DMS53 treated with DMSO at 0.1 percent for 48 hours (cell line): Measurements from ENCODE around the gene MYO7A.

ENCODE experiments used
- DNase-seq: peaks from one replicate; lab custom pipeline; 2025; ENCODE audit not compliant: unreplicated experiment; lab: John Stamatoyannopoulos, UW

The MYO7A gene

DNA sequence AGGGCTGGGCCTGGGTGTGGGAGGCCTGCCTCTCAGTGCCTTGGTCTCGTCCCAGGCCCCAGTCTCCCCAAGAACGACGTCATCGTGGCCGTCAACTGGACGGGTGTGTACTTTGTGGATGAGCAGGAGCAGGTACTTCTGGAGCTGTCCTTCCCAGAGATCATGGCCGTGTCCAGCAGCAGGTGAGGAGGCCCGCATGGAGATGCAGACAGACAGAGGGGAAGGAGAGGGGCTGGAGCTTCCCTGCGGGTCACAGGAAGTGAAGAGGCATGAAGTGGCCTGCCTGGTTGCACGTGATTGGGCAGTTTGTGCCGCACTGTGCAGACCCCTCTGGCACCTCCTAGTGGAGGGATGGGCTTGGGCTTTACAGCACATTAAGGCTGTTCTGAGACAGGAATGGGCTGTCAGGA is 70.4 kb downstream of the MYO7A start:
- DNase-seq: no peak

DNA sequence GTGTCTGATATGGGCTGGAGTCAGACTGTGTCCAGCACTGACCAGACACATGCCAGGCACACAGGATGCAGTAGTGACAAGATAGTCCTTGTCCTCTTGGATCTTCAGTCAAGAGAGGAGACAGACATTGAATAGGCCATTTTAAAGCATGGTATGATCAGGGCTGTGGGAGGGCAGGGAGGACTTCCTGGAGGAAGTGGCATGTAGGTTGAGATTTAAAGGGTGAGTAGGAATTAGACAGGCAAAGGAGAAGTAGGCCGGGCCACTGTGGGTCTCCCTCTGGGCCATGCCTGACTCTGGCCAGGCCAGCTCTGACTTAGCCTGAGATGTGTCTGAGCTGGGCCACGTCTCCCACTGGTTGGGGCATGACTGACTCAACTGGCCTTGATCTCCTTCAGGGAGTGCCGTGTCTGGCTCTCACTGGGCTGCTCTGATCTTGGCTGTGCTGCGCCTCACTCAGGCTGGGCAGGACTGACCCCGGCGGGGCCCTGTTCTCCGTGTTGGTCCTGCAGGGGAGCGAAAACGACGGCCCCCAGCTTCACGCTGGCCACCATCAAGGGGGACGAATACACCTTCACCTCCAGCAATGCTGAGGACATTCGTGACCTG is 71.2 kb downstream of the MYO7A start:
- DNase-seq: no peak

DNA sequence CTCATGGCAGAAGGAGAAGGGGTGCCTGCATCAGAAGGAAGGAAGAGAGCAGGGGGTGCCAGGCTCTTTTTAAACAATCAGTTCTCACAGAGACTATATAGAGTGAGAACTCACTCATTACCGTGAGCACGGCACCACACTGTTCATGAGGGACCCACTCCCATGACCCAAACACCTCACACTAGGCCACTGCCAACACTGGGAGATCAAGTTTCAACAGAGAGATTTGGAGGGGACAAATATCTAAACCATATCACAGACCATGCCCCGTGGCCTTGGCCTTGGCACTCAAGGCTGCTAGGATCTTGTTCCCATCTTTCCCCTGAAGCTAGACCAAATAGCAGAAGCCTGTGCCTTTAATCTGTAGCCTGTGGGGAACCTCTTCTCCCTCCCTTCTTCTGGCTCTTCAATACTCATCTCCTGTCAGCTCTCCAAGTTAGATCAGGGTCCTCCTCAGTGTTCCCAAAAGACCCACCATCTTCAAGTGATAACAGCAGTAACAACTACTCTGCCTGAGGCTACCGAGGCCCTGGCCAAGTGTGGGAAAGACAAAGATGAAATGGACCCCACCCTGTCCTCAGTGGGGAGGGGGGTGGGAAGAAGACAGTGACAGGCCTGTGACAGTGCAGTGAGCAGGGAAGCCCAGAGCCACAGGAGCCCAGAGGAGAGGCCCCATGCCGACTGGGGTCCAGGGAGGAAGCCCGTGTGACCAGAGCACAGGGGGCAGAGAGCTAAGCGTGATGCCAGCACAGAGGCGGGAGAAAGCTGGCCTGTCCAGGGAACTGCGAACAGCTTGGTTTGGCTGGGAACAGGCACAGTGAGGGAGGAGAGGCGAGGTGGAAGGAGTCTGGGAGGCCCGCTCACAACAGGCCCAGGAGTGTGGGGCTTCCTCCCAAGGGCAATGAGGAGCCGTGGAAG is 72.6 kb downstream of the MYO7A start:
- no peak for DNase-seq

DNA sequence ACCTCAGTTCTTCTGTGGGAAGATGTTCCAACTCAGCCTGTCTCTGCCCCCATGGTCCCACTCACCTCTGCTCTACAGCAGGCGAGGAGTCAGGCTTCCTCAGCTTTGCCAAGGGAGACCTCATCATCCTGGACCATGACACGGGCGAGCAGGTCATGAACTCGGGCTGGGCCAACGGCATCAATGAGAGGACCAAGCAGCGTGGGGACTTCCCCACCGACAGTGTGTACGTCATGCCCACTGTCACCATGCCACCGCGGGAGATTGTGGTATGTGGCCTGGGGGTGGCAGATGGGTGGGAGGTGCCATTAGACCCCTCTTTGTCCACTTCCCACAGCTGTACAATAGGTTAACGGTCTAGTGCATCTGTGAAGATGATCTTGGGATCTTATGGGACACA is 73.3 kb downstream of the MYO7A start:
- no peak for DNase-seq

DNA sequence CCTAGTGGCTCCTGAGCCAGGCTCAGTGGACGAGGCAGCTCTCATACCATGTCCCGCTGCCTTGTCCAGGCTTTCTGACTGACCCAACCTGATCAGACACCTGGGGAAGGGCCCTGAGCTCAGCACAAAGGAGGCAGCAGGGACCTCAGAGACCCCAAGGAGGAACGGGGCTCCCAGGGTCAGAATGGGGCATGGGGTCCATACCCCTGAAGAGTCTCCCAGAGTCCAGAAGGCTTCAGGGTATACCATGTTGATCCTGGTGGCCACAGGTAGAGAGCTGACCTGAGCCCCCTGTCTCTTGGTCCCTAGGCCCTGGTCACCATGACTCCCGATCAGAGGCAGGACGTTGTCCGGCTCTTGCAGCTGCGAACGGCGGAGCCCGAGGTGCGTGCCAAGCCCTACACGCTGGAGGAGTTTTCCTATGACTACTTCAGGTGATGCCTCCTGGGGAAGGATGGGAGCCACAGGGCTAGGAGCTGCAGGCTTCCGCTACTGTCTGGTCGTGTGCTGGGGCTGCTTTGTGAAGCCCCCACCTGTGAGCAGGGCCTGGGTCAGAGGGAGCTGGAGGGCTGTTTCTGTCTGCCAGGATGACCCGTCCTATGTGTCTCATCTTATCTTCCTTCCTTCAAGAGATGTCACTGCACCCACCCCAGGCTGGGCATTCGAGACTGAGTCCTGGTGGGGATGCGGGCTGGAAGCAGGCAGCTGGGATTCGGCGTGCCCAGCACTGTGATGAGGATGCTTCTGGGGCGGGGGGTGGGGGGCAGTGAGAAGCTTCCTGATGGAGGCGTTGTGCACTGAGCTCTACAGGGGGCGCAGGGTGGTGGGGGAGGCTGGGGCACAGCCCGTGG is 74.2 kb downstream of the MYO7A start:
- DNase-seq: no peak

DNA sequence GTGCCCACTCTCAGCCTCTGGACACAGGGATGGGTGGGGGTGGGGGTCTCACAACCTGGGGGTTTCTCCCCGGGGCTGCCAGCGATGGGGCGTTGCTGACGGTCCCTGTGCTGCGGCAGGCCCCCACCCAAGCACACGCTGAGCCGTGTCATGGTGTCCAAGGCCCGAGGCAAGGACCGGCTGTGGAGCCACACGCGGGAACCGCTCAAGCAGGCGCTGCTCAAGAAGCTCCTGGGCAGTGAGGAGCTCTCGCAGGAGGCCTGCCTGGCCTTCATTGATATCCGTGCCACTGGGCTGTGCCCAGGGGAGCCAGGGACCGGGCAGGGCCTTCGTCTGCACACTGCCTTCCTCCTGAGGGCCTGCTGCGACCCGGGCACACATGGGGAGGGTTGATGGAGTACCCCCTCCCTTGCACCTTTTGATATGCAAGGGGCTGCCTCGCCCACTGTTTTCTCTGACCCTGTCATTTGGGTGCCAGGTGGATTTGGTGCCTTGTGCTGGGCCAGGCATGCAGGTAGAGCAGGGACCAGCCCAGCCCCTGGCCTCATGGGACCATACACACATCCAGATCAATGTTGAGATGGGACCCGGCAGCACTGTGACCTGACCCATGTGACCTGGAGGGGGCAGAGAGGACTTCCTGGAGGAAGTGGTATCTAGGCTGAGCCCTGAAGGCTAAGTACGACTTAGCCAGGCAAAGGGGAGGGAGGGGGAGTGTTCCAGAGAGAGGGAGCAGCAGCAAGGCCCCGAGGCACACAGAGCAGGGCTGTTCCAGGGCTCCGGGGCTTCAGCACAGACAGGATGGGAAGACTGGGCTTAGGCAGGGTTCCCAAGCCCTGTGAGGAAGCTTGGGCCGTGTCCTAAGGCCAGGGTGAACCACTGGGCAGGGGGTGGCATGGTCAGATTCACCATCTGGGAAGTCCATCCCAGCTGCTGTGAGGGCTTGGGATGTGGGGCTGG is 75.2 kb downstream of the MYO7A start:
- DNase-seq: no peak

DNA sequence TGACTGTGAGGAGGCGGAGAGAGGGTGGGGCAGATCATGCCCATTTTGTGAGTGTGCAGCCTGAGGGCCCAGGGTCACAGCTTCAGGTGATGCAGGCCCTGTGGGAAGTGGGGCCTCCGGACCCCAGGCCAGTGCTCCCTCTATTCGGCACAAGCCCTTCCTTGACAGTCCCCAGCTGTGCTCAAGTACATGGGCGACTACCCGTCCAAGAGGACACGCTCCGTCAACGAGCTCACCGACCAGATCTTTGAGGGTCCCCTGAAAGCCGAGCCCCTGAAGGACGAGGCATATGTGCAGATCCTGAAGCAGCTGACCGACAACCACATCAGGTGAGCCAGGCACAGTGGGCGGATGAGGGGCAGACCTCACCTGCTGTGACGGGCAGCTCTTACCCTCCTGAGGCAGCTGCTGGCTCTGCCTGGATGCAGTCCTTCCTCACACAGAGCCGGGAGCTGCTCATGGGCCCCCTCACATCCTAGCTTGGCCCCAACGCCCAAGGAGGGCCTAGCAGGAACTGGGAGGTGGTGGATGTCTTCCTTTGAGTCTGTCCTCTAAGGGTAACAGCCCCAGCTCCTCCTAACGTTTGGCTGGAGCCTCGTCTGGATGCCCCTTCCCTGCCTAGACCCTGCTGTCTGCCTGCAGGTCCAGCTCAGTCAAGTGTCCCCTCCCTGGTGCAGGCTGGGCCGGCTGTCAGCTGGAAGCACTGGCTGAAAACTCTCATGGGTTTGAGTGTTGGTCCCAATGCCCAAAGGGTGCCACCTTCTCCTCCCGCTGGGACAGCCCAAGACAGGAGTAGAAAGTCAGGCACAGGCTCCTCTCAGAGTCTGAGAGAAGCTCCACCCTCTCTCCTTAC is 76.1 kb downstream of the MYO7A start:
- no peak for DNase-seq

DNA sequence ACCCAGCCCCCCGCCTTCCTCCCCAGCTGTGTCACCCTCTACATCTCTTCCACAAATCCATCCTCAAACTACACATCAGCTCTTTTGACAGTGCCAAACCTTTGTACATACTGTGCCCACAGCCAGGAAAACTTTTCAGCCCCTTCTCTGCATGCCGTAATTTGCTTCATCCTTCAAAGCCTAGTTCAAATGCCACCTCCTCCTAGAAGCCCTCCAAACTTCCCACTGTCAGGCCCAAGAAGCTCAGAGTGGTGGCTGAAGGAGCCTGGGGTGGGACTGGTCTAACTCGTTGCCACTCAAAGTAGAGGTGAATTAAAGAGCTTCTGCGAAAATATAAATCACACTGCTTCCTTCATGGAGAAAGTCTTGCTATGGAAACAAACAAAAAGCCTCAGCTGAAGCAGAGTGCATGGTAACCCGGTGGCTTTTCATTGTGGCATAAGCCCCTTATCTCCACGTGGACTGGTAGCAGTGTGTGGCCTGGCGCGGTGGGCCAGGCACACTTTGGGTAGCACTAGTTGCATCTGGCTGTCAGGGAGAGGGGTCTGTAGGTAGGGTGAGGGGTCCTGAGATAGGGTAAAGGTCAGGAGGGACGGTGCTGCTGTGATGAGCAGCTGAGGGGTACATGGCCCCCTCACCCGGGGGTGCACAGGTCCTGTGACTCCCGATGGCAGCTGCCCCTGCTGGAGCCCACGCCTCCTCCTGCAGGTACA is 76.9 kb downstream of the MYO7A start:
- no peak for DNase-seq

DNA sequence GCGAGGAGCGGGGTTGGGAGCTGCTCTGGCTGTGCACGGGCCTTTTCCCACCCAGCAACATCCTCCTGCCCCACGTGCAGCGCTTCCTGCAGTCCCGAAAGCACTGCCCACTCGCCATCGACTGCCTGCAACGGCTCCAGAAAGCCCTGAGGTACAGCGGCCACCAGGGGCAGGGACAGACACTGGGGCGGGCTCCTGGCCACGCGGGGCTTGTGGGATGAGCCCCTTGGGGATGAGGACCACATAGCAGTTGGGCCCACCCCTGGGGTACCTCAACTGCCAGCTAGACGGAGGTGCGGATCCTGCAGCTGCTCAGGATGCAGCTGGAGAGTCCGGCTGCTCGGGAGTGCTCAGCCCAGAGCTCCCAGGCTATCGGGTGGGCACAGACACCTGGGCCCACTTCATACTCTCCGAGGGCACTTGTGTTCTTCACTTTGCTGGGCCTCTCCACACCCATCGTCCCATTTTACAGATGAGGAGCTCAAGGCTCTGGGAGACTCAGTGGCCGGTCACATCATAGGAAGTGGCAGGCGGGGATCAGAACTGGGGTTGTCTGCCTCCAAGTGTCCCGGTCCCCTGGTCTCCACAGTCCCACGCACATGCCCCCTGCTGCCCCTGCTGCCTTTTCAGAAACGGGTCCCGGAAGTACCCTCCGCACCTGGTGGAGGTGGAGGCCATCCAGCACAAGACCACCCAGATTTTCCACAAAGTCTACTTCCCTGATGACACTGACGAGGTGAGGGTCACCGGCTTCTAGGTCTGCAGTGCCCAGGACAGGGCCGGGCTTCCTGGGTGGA is 77.6 kb downstream of the MYO7A start:
- no peak for DNase-seq

DNA sequence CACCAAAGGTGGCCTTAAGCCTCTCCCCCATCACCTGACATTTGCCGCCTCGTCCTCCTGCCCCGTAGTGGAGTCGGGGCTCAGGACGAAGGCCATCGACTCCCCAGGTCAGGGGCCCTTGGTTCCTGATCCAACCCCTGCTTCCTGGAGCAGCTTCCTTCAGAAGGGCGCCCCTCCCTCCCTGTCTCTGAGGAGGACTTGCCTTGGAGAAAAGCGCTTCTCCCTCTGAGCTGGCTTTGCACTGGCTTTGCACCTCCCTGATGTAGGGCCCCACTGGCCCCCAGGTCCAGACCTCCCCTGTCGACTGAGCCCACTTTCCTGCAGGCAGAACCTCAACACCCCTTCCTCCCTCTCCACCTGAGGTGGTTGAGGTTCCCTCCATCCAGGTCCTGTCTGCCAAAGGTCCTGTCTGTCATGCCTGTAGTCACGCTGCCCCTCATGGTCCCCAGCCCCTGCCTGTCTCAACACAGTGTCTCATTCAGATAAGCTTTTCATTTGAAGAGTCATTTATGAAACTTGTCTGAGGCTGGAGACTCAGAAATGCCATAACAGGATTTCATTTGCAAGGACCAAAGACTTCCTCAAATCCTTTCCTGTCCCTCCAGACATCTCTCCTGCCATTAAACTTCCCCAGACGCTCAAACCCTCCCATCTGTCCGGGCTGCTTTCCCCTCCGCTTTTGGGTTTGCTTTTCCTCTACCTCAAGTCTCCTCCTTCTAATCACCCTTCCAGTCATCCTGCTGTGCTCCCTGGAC is 78.4 kb downstream of the MYO7A start:
- no peak for DNase-seq

DNA sequence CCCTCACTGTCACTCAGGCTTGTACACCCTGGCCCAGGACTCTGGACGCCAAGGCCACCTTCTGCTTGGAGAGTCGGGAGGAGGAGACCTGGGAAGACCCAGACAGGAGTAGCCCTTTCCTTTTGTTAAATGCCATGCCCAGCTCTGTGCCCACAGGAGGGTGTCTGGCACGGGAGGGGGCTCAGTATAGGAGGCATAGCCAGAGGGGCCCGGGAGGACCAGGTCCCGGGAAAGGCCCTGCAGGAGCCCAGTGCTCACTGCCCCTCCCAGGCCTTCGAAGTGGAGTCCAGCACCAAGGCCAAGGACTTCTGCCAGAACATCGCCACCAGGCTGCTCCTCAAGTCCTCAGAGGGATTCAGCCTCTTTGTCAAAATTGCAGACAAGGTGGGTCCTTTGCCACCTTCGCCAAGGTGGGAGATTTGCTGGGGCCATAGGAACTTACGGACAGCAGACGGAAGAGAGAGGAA is 79.0 kb downstream of the MYO7A start:
- no peak for DNase-seq

DNA sequence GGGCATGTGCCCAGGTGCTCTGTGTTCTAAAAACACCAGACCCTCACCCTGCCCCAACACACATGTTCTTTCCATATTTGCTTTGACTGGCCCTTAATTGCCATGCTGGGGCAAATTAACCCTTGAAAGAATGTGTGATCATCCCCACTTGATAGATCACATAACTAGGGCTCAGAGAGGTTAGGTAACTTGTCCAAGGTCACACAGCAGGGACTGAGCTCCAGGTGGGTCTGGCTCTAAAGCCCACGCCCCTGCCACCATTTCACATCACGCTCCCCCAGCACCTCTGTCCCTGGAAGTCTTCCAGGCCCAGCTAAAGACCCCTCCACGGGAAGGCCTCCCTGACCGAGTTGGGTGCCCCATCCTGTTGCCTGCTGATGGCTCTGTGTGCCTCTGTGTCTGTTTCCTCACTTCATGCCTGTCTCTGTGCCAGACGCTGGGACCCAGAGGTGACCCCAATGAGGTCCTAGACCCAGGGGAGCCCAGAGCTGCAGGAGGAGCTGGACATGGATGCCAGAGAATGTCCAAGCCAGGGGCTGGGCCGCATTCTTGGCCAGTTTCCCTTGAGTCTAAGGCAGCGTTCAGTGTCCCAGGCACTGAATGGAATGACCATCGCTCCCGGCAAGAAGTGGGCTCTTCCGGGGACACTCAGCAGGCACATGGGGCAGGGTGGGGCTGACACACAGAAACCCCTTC is 79.7 kb downstream of the MYO7A start:
- DNase-seq: no peak

DNA sequence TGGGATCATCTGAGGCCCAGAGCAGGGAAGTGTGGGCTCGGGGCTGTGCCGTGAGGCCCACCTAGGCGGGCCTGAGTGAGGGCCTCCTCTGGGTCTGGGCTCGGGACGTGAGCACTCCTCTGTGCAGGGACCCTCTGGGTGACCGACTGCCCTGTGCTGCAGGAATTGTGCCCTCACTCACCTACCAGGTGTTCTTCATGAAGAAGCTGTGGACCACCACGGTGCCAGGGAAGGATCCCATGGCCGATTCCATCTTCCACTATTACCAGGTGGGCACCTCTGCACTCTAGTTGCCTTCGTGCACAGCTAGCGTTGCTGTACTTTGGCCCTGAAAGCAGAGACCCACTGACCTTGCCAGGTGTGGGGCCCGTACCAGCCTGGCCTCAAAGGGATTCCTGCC is 80.5 kb downstream of the MYO7A start:
- no peak for DNase-seq

DNA sequence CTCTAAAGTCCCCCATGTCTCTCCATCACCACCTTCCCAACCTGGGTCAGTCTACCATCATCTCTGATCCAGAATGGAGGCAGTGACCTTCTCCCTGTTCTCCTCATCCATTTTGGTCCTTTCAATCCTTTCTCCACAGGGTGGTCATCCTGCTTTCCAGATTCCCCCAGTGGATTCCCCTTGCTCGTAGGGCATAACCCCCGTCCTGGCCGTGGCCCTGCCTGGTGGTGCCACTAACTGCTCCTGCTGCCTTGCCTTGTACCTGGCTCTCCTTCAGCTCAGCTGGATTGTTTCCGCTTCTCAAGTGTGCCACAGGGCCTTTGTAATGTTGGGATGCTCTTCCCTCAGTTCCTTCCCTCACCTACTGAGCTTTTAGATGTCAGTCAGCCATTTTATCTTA is 81.6 kb downstream of the MYO7A start:
- DNase-seq: no peak

DNA sequence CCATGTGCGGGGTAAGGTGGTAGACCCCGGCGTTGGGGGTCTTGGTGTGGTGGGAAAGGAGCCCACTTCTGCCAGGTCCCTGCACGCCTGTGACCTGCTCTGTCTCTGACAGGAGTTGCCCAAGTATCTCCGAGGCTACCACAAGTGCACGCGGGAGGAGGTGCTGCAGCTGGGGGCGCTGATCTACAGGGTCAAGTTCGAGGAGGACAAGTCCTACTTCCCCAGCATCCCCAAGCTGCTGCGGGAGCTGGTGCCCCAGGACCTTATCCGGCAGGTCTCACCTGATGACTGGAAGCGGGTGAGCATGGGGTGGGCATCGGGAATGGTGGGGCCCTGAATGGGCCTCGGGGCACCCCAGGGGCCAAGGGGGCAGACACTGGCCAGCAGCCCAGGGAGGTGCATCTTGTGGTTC is 83.0 kb downstream of the MYO7A start:
- DNase-seq: no peak

DNA sequence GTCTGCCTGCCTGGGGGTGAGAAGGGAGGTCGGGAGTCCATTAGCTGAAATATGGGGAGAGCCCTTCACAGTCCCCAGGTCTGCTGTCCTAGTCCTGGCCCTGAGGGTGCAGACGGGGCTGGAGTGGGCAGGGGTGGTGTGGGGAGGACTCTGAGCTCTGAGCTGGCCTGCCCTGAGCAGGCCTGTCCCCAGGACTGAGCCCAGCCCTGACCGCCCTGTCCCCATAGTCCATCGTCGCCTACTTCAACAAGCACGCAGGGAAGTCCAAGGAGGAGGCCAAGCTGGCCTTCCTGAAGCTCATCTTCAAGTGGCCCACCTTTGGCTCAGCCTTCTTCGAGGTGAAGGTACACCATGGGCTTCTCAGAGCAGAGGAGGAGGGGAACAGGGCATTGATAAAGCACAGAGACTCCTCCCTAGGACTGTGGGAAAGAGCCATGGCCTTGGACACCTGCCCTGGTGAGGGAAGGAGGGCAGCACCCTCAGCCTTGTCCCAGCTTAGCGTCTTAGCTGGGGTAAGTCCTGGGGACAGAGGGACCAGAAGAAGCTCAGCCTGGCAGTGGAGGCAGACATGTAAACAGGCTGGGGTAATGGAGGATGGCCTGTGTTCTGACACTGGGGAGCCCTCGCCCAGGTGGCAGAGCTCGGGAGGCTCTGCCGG is 83.7 kb downstream of the MYO7A start:
- no peak for DNase-seq
